ENCODE measurements around the gene SMPDL3A.
A peak's percentile ranks its signal among the peaks of the same experiment; 100 is the strongest.
"Not testable (repeated sequence)": the region's sequence is repeated elsewhere in the genome, so short reads cannot be mapped to it uniquely, and the experiment has no call there.

The SMPDL3A gene, protein sequence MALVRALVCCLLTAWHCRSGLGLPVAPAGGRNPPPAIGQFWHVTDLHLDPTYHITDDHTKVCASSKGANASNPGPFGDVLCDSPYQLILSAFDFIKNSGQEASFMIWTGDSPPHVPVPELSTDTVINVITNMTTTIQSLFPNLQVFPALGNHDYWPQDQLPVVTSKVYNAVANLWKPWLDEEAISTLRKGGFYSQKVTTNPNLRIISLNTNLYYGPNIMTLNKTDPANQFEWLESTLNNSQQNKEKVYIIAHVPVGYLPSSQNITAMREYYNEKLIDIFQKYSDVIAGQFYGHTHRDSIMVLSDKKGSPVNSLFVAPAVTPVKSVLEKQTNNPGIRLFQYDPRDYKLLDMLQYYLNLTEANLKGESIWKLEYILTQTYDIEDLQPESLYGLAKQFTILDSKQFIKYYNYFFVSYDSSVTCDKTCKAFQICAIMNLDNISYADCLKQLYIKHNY

GRCh38 chr6:122789182-122790027, at the start of gene SMPDL3A:
Gene SMPDL3A, plus strand, starts transcription at chr6:122789258. Its CDS starts 89 bp downstream, at chr6:122789347.
- no peaks in the 10 kb centered on the region for H3K36me3 ChIP-seq (ENCODE audit: control insufficient read depth, insufficient read depth, low read length)
- DNase-seq (ENCODE audit: extremely low read depth, insufficient read length), result peak; percentile 62
- H3K4me3 ChIP-seq (replicated peaks; ENCODE audit: low read depth, low read length), result peak within 1 kb of the TSS; percentile 61
- H3K27me3 ChIP-seq (replicated peaks; ENCODE audit: control insufficient read depth, insufficient read depth, low read length), result no peaks in the 10 kb centered on the region
- peak; percentile 60 for TF ChIP-seq CTCF (IDR thresholded peaks at IDR 0.05; ENCODE audit: insufficient read depth, low read length, poor library complexity, severe bottlenecking)

DNA sequence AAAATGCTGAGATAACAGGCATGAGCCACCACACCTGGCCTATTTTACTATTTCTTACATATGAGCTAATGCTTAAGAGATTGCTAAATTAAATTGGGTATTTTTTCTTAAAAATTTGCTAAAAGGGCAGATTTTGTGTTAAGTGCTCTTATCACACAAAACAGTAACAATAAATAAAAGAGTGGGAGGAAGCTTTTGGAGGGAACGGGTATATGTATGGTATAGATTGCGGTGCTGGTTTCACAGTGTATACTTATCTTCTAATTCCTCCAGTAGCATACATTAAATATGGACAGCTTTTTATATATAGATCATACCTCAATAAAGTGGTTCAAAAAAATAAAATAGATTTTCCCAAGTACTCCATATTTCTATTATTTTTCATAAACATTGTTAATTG, 49.0 kb upstream of the SMPDL3A start:
- H3K36me3 ChIP-seq (ENCODE audit: control insufficient read depth, insufficient read depth, low read length), result no peaks in the 10 kb centered on the region
- no peaks in the 10 kb centered on the region for H3K27me3 ChIP-seq (replicated peaks; ENCODE audit: control insufficient read depth, insufficient read depth, low read length)
- no peak for DNase-seq (ENCODE audit: extremely low read depth, insufficient read length)
- H3K4me3 ChIP-seq (replicated peaks; ENCODE audit: low read depth, low read length), result no peak overlapping the region
- TF ChIP-seq CTCF (IDR thresholded peaks at IDR 0.05; ENCODE audit: insufficient read depth, low read length, poor library complexity, severe bottlenecking), result no peak

DNA sequence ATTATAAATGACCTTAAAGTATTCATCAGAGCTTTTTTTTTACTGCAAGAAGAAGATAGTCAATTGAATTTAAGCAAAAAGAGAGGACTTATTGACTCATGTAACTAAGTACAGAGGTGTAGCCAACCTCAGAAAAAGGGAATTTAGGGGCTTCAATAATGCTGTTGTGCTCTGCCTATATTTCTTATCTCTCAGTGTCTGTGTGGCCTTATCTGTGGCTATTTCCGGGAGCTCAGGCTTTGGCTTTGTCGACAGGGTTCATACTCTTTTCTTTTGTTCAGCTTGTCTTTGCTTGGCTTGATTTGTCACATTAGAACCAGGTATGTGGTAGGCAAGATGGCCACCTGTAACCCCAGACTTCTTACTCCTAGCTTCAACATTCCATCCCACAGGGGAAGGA, 48.1 kb upstream of the SMPDL3A start:
- Histone ChIP-seq H3K4me3 (replicated peaks; ENCODE audit: low read depth, low read length) (no peak overlapping the region), H3K27me3 (replicated peaks; ENCODE audit: control insufficient read depth, insufficient read depth, low read length) (no peaks in the 10 kb centered on the region), H3K36me3 (ENCODE audit: control insufficient read depth, insufficient read depth, low read length) (no peaks in the 10 kb centered on the region)
- no peak for TF ChIP-seq CTCF (IDR thresholded peaks at IDR 0.05; ENCODE audit: insufficient read depth, low read length, poor library complexity, severe bottlenecking)
- DNase-seq (ENCODE audit: extremely low read depth, insufficient read length), result no peak

DNA sequence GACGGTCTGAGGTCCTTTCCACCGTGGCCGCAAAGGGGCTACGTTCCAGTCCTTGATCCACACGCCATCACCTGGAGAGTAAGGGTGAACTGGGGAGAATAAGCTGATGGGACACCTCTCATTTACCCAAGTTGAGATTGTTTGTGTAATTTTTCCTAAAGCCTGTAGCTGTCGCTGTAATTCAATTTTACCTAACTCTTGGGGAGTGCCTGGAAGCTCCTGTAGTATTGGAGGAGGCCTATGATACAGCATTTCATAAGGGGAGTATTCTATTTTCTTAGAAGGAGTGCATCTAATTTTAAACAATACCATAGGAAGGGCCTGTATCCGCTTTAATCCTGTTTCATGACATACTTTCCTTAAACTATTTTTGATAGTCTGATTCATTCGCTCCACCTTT, 44.8 kb upstream of the SMPDL3A start:
- peak; percentile 44 for TF ChIP-seq CTCF (IDR thresholded peaks at IDR 0.05; ENCODE audit: insufficient read depth, low read length, poor library complexity, severe bottlenecking)
- DNase-seq (ENCODE audit: extremely low read depth, insufficient read length), result not testable (repeated sequence)

DNA sequence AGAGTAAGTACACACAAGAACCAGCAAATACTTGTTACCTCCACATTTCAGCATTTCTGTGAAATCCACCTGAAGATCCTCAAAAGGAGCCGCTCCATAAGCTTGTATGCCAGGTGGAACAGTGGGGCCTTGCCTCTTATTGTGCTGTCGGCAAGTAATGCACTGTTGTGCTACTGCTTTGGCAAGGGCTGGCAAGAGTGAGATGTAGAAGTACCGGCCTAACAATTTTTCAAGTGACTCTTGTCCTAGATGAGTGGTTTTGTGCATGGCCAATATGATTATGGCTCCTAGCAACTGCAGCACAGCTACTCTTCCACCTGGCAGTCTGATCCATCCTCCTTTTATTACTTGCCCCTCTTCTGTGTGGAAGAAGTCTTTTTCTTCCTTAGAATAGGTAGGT, 44.2 kb upstream of the SMPDL3A start:
- not testable (repeated sequence) for H3K4me3 ChIP-seq (replicated peaks; ENCODE audit: low read depth, low read length); DNase-seq (ENCODE audit: extremely low read depth, insufficient read length); H3K36me3 ChIP-seq (ENCODE audit: control insufficient read depth, insufficient read depth, low read length); H3K27me3 ChIP-seq (replicated peaks; ENCODE audit: control insufficient read depth, insufficient read depth, low read length)

More for the DNA sequence above, 44.8 kb upstream of the SMPDL3A start:
- not testable (repeated sequence) for H3K27me3 ChIP-seq (replicated peaks; ENCODE audit: control insufficient read depth, insufficient read depth, low read length); H3K36me3 ChIP-seq (ENCODE audit: control insufficient read depth, insufficient read depth, low read length); H3K4me3 ChIP-seq (replicated peaks; ENCODE audit: low read depth, low read length)

DNA sequence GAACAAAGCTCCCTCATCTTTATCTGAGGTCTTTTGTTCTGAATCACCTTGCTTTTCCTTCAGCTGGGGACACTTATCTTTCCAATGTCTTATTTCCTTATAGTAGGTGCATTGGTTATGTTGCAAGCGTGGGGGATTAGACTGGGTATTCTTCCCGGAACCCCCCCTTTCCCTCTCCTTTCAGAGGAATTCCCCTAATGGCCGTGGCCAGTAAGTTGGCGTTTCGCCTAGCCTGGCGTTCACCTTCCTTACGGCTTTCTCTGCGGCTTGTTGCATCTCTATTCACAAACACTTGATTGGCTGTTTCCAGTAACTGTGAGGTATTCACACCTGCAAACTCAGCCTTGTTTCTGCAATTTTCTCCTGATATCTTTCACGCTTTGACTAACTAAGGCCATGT, 42.4 kb upstream of the SMPDL3A start:
- TF ChIP-seq CTCF (IDR thresholded peaks at IDR 0.05; ENCODE audit: insufficient read depth, low read length, poor library complexity, severe bottlenecking), result no peak
- Histone ChIP-seq H3K36me3 (ENCODE audit: control insufficient read depth, insufficient read depth, low read length) (no peaks in the 10 kb centered on the region), H3K27me3 (replicated peaks; ENCODE audit: control insufficient read depth, insufficient read depth, low read length) (no peaks in the 10 kb centered on the region), H3K4me3 (replicated peaks; ENCODE audit: low read depth, low read length) (no peak overlapping the region)
- no peak for DNase-seq (ENCODE audit: extremely low read depth, insufficient read length)

All from GM06990 (cell line).